ENCODE measurements around the gene KCNJ2. TPM values are rescaled to one million over a fixed set of nuclear protein-coding genes. Genes with fewer than 3 reads are reported as not detected.

Gene KCNJ2
- total and polyA plus RNA-seq, 8 donors, result 0.31 to 6.4 (median 2.9) TPM; not detected in 1

DNA sequence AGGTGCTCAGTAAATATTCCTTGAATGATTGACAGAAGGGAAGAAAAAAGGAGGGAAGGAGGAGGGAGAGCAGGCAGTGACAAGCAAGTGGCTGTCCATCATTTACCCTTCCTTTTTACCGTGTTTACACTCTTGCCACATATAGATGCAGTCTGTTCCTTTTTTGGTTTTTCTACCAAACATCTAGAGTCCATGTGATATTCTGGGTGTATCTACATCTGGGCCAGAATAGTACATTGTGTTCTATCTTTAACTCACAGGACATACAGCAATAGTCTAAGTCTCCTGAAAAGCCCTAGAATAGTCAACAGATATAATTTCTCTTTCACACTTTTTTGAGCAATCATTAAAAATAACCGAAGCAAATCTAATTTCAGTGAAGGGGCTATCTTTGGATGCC lies 33.5 kb downstream of the KCNJ2 start:
- H3K27me3 ChIP-seq, result no peaks in the 10 kb centered on the region
- 63 to 80% (median 67%) methylated on average over 2 of the region's 2 CpGs for WGBS, 5 donors
- no peaks in the 10 kb centered on the region for H3K9me3 ChIP-seq
- H3K27ac ChIP-seq, result no peak overlapping the region
- H3K4me3 ChIP-seq, result no peak overlapping the region
- no peaks in the 10 kb centered on the region for H3K4me1 ChIP-seq
- no peak for DNase-seq
- intact Hi-C loops (cut with DNase I; ENCODE audit: low total_unique reads), result no loop called here
- TF ChIP-seq POLR2AphosphoS5 (IDR thresholded peaks at IDR 0.05) (no peak), EP300 (IDR thresholded peaks at IDR 0.05) (no peak), POLR2A (IDR thresholded peaks at IDR 0.05) (no peak)
- TF ChIP-seq, protein P1, sequence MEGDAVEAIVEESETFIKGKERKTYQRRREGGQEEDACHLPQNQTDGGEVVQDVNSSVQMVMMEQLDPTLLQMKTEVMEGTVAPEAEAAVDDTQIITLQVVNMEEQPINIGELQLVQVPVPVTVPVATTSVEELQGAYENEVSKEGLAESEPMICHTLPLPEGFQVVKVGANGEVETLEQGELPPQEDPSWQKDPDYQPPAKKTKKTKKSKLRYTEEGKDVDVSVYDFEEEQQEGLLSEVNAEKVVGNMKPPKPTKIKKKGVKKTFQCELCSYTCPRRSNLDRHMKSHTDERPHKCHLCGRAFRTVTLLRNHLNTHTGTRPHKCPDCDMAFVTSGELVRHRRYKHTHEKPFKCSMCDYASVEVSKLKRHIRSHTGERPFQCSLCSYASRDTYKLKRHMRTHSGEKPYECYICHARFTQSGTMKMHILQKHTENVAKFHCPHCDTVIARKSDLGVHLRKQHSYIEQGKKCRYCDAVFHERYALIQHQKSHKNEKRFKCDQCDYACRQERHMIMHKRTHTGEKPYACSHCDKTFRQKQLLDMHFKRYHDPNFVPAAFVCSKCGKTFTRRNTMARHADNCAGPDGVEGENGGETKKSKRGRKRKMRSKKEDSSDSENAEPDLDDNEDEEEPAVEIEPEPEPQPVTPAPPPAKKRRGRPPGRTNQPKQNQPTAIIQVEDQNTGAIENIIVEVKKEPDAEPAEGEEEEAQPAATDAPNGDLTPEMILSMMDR (IDR thresholded peaks at IDR 0.05), result no peak
- no peaks in the 10 kb centered on the region for H3K36me3 ChIP-seq

- 83 to 96% (median 96%) methylated on average over 3 of the region's 3 CpGs for WGBS, 5 donors
- DNase-seq, result no peak
- no peaks in the 10 kb centered on the region for H3K36me3 ChIP-seq
- no peak overlapping the region for H3K4me3 ChIP-seq
- no peaks in the 10 kb centered on the region for H3K9me3 ChIP-seq
- no peaks in the 10 kb centered on the region for H3K27me3 ChIP-seq
- no peak overlapping the region for H3K27ac ChIP-seq
- intact Hi-C loops (cut with DNase I; ENCODE audit: low total_unique reads), result no loop called here
- TF ChIP-seq, protein P1 (IDR thresholded peaks at IDR 0.05), result no peak
- no peak for TF ChIP-seq POLR2AphosphoS5 (IDR thresholded peaks at IDR 0.05)
- TF ChIP-seq EP300 (IDR thresholded peaks at IDR 0.05), result no peak
- TF ChIP-seq POLR2A (IDR thresholded peaks at IDR 0.05), result no peak
- peaks cover 0 to 5% (median 0%) of the 10 kb centered on the region in 4 donors for H3K4me1 ChIP-seq
These were observed 35.1 kb downstream of the KCNJ2 start for GRCh38 chr17:70204431-70204830.

DNA sequence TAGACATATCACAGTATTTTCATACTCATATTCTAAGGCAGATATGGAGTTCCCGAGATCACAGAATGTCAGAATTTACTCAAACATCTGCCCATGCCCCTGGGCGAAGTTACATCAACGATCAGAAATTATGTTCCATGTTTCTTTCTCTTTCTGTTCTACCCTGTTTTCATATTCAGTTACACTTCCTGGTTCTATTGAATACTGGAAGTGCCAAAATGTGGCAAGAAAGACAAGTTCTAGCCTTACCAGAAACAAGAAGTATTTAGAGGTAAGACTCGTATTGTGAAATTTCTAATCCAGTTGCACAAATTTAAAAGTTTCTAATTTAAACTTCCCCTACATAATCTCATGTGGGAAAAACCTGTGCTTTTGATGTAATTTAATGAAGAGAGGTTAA lies 36.1 kb downstream of the KCNJ2 start:
- TF ChIP-seq POLR2AphosphoS5 (IDR thresholded peaks at IDR 0.05), result no peak
- no peak for TF ChIP-seq POLR2A (IDR thresholded peaks at IDR 0.05)
- TF ChIP-seq EP300 (IDR thresholded peaks at IDR 0.05), result no peak
- TF ChIP-seq, protein P1 (IDR thresholded peaks at IDR 0.05), result no peak
- H3K27me3 ChIP-seq, result no peaks in the 10 kb centered on the region
- no peak overlapping the region for H3K4me3 ChIP-seq
- H3K4me1 ChIP-seq, result peaks cover 0 to 5% (median 0%) of the 10 kb centered on the region in 4 donors
- peak in 1 of 2 donors; percentile 3 for DNase-seq
- intact Hi-C loops (cut with DNase I; ENCODE audit: low total_unique reads), result no loop called here
- no peaks in the 10 kb centered on the region for H3K9me3 ChIP-seq
- H3K27ac ChIP-seq, result peak overlapping the region in 2 of 5 donors; percentile 38 to 55
- H3K36me3 ChIP-seq, result no peaks in the 10 kb centered on the region
- WGBS, 5 donors, result 74 to 87% (median 82%) methylated on average over 4 of the region's 4 CpGs

DNA sequence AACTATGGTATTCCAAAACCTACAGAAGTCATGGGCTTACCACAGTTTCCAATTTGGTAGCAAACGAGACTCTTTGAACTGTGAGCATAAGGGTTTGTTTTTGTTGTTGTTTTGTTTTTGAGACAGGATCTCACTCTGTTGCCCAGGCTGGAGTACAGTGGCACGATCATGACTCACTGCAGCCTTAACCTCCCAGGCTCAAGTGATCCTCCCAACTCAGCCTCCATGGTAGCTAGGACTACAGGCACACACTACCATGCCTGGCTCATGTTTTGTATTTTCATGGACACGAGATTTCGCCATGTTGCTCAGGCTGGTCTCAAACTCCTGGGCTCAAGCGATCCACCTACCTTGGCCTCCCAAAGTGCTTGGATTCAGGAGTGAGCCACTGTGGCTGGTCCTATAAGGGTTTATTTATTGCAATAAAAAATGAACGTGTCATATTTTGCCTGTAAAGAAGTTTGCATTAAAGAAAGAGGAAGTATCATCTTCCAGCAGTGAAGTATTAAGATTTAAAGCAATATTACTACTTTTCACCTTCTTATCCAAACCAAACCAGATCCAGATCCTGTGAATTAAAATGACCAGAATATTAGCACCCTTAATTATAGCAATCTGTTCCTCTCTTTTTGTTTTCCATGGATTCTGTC lies 37.2 kb downstream of the KCNJ2 start:
- intact Hi-C loops (cut with DNase I; ENCODE audit: low total_unique reads), result no loop called here
- WGBS, 5 donors, result 69 to 84% (median 77%) methylated on average over 6 of the region's 6 CpGs
- H3K27ac ChIP-seq, result peak overlapping the region in 2 of 5 donors; percentile 38 to 55
- DNase-seq, result no peak
- no peaks in the 10 kb centered on the region for H3K9me3 ChIP-seq
- peaks cover 0 to 5% (median 0%) of the 10 kb centered on the region in 4 donors for H3K4me1 ChIP-seq
- H3K27me3 ChIP-seq, result no peaks in the 10 kb centered on the region
- no peak for TF ChIP-seq EP300 (IDR thresholded peaks at IDR 0.05)
- no peak for TF ChIP-seq POLR2A (IDR thresholded peaks at IDR 0.05)
- no peak for TF ChIP-seq POLR2AphosphoS5 (IDR thresholded peaks at IDR 0.05)
- TF ChIP-seq, protein P1 (IDR thresholded peaks at IDR 0.05), result no peak
- H3K4me3 ChIP-seq, result no peak overlapping the region
- no peaks in the 10 kb centered on the region for H3K36me3 ChIP-seq

Data from stomach (tissue), 9 donors.